ENCODE data around the gene PCTP.

- no peak for TF ChIP-seq POLR2A (IDR thresholded peaks at IDR 0.05; ENCODE audit: low read depth)
- no peak for TF ChIP-seq CTCF (IDR thresholded peaks at IDR 0.05)
Observed at GRCh38 chr17:55726440-55726839, 24.4 kb upstream of the PCTP start.
